Osteocyte (in vitro differentiated cells): ENCODE measurements around the gene GTPBP4. TPM values are rescaled to one million over a fixed set of nuclear protein-coding genes. Genes with fewer than 3 reads are reported as not detected.

ENCODE experiments used
- DNase-seq: peaks from one replicate; pipeline ENCODE4 v3.0.0; 2021; ENCODE audit warnings: mixed read lengths; ENCODE audit not compliant: unreplicated experiment; ENCODE audit errors: extremely low spot score
- H3K27ac Mint-ChIP-seq: one replicate; pipeline ENCODE4 v1.8.0; 2021; ENCODE audit warnings: mild to moderate bottlenecking, mixed read lengths; ENCODE audit not compliant: unreplicated experiment
- H3K27me3 Mint-ChIP-seq: one replicate; pipeline ENCODE4 v1.8.0; 2021; ENCODE audit warnings: mixed read lengths; ENCODE audit not compliant: unreplicated experiment
- H3K36me3 Mint-ChIP-seq: one replicate; pipeline ENCODE4 v1.8.0; 2021; ENCODE audit warnings: mixed read lengths; ENCODE audit not compliant: unreplicated experiment
- H3K4me1 Mint-ChIP-seq: one replicate; pipeline ENCODE4 v1.8.0; 2021; ENCODE audit warnings: mixed read lengths; ENCODE audit not compliant: unreplicated experiment
- H3K4me3 Mint-ChIP-seq: one replicate; pipeline ENCODE4 v1.8.0; 2021; ENCODE audit warnings: mild to moderate bottlenecking, moderate library complexity, mixed read lengths; ENCODE audit not compliant: unreplicated experiment
- H3K9me3 Mint-ChIP-seq: one replicate; pipeline ENCODE4 v1.8.0; 2021; ENCODE audit warnings: mixed read lengths; ENCODE audit not compliant: unreplicated experiment
- CTCF ChIP-seq: fragments of 200-600 bp; sonication (generic); IDR thresholded peaks from 2 replicates; pipeline ENCODE4 v1.5.0; 2021; ENCODE audit warnings: antibody characterized with exemption, mild to moderate bottlenecking, moderate library complexity
- total RNA-seq: library from RNA; stranded (reverse); gene quantifications from 2 replicates; pipeline ENCODE4 v1.2.1, GENCODE V29; 2021

GTPBP4 gene
- total RNA-seq, 1 donor from 2014 or later, result 53.7 TPM

GRCh38 chr10:974785-975074, 13.5 kb upstream of the GTPBP4 start:
- no peak overlapping the region for H3K27ac Mint-ChIP-seq
- no peak overlapping the region for H3K4me3 Mint-ChIP-seq

GRCh38 chr10:976316-976715, 11.9 kb upstream of the GTPBP4 start:
- H3K36me3 Mint-ChIP-seq, result peaks cover 10% of the 10 kb centered on the region
- no peak for TF ChIP-seq CTCF
- no peaks in the 10 kb centered on the region for H3K27me3 Mint-ChIP-seq
- H3K27ac Mint-ChIP-seq, result no peak overlapping the region
- peaks cover 3% of the 10 kb centered on the region for H3K4me1 Mint-ChIP-seq
- H3K4me3 Mint-ChIP-seq, result no peak overlapping the region
- no peak for DNase-seq
- peaks cover 22% of the 10 kb centered on the region for H3K9me3 Mint-ChIP-seq

More at GRCh38 chr10:974785-975074, 13.5 kb upstream of the GTPBP4 start:
- H3K9me3 Mint-ChIP-seq, result peaks cover 16% of the 10 kb centered on the region
- peaks cover 19% of the 10 kb centered on the region for H3K4me1 Mint-ChIP-seq
- H3K27me3 Mint-ChIP-seq, result no peaks in the 10 kb centered on the region
- H3K36me3 Mint-ChIP-seq, result peaks cover 10% of the 10 kb centered on the region
- DNase-seq, result no peak
- no peak for TF ChIP-seq CTCF

- H3K27me3 Mint-ChIP-seq, result no peaks in the 10 kb centered on the region
- no peak for TF ChIP-seq CTCF
- no peak for DNase-seq
- H3K27ac Mint-ChIP-seq, result no peak overlapping the region
- no peaks in the 10 kb centered on the region for H3K4me1 Mint-ChIP-seq
- H3K4me3 Mint-ChIP-seq, result no peak overlapping the region
- H3K9me3 Mint-ChIP-seq, result peaks cover 22% of the 10 kb centered on the region
- H3K36me3 Mint-ChIP-seq, result peaks cover 10% of the 10 kb centered on the region
Measured at GRCh38 chr10:978826-979421, 9.3 kb upstream of the GTPBP4 start.

GRCh38 chr10:980468-981093, 7.7 kb upstream of the GTPBP4 start:
- TF ChIP-seq CTCF, result no peak
- Mint-ChIP-seq H3K27ac (no peak overlapping the region), H3K36me3 (peaks cover 10% of the 10 kb centered on the region), H3K9me3 (peaks cover 22% of the 10 kb centered on the region), H3K4me1 (no peaks in the 10 kb centered on the region), H3K4me3 (no peak overlapping the region), H3K27me3 (no peaks in the 10 kb centered on the region)
- DNase-seq, result no peak

GRCh38 chr10:983401-983800, 4.8 kb upstream of the GTPBP4 start:
- no peak overlapping the region for H3K27ac Mint-ChIP-seq
- peaks cover 11% of the 10 kb centered on the region for H3K4me1 Mint-ChIP-seq
- no peak for DNase-seq
- H3K36me3 Mint-ChIP-seq, result peaks cover 6% of the 10 kb centered on the region
- peaks cover 16% of the 10 kb centered on the region for H3K9me3 Mint-ChIP-seq
- no peak overlapping the region for H3K4me3 Mint-ChIP-seq
- no peaks in the 10 kb centered on the region for H3K27me3 Mint-ChIP-seq
- TF ChIP-seq CTCF, result no peak
